CD14-positive monocyte (primary cell): ENCODE measurements around the gene SYT10. TPM values are rescaled to one million over a fixed set of nuclear protein-coding genes. Genes with fewer than 3 reads are reported as not detected.

Source experiments
- DNase-seq, 3 donors: peaks; one replicate each; pipeline ENCODE4 v3.0.0-alpha.2; 2011 to 2022
- H2AFZ ChIP-seq: 2 replicates; pipeline ENCODE4 v1.6.0; 2012; ENCODE audit warnings: mild to moderate bottlenecking, low read depth, low read length, inconsistent platforms; ENCODE audit not compliant: insufficient read depth, poor library complexity, severe bottlenecking
- H3K27ac ChIP-seq, 2 donors: 1 replicate in 1 of 2; 2 replicates in 1 of 2; pipeline ENCODE4 v1.5.1; 2012 to 2013; ENCODE audit warnings: low read length in 2 of 2, control low read depth in 1 of 2, inconsistent platforms in 1 of 2, low read depth in 1 of 2, mild to moderate bottlenecking in 1 of 2
- H3K27me3 ChIP-seq, 2 donors: one replicate each; pipeline versions ENCODE4 v1.6.0 to v1.6.1; 2011 to 2013; ENCODE audit warnings: low read length in 2 of 2; ENCODE audit not compliant: control insufficient read depth in 2 of 2, insufficient read depth in 2 of 2
- H3K36me3 ChIP-seq, 2 donors: replicated peaks in 1 of 2; 1 replicate in 1 of 2; 2 replicates in 1 of 2; pipeline versions ENCODE4 v1.5.1 to v1.6.1; 2012 to 2013; ENCODE audit warnings: low read length in 2 of 2, control low read depth in 1 of 2, inconsistent platforms in 1 of 2, mild to moderate bottlenecking in 1 of 2; ENCODE audit not compliant: insufficient read depth in 2 of 2, control insufficient read depth in 1 of 2
- H3K4me1 ChIP-seq, 2 donors: 1 replicate in 1 of 2; 2 replicates in 1 of 2; pipeline versions ENCODE4 v1.5.1 to v1.6.1; 2012 to 2013; ENCODE audit warnings: low read length in 2 of 2, control low read depth in 1 of 2, inconsistent platforms in 1 of 2, mild to moderate bottlenecking in 1 of 2, moderate library complexity in 1 of 2; ENCODE audit not compliant: insufficient read depth in 2 of 2, control insufficient read depth in 1 of 2
- H3K4me2 ChIP-seq: replicated peaks from 2 replicates; pipeline ENCODE3; 2012; ENCODE audit warnings: low read length, moderate library complexity, mild to moderate bottlenecking; ENCODE audit not compliant: poor library complexity, severe bottlenecking; ENCODE audit errors: extremely low read depth
- H3K4me3 ChIP-seq, 3 experiments: fragments of 200-600 bp in 1 of 3; sonication (generic) in 1 of 3; replicated peaks in 1 of 3; 1 replicate in 2 of 3; 2 replicates in 1 of 3; pipeline ENCODE4 v1.5.1; 2011 to 2013; ENCODE audit warnings: low read length in 3 of 3, mild to moderate bottlenecking in 3 of 3, control low read depth in 2 of 3, low read depth in 2 of 3, inconsistent platforms in 1 of 3, moderate library complexity in 1 of 3
- H3K79me2 ChIP-seq: 2 replicates; pipeline ENCODE4 v1.6.0; 2012; ENCODE audit warnings: mild to moderate bottlenecking, control low read depth, inconsistent platforms, low read length, moderate library complexity; ENCODE audit not compliant: insufficient read depth
- H3K9ac ChIP-seq: 2 replicates; pipeline ENCODE4 v1.6.0; 2017; ENCODE audit warnings: low read length, mild to moderate bottlenecking; ENCODE audit not compliant: insufficient read depth, poor library complexity, severe bottlenecking
- H3K9me3 ChIP-seq, 2 donors: replicated peaks in 1 of 2; 1 replicate in 1 of 2; 2 replicates in 1 of 2; pipeline versions ENCODE4 v1.5.1 to v1.6.1; 2012 to 2013; ENCODE audit warnings: low read length in 2 of 2, control low read depth in 1 of 2; ENCODE audit not compliant: control insufficient read depth in 1 of 2, insufficient read depth in 1 of 2
- H4K20me1 ChIP-seq: 2 replicates; pipeline ENCODE4 v1.6.0; 2012; ENCODE audit warnings: mild to moderate bottlenecking, low read length, control low read depth, moderate library complexity; ENCODE audit not compliant: insufficient read depth
- H3K27ac Mint-ChIP-seq, 7 donors: one replicate each; pipeline ENCODE4 v1.8.0; 2020; ENCODE audit warnings: mild to moderate bottlenecking in 7 of 7, mixed read lengths in 7 of 7, moderate library complexity in 6 of 7, inconsistent platforms in 2 of 7
- H3K27me3 Mint-ChIP-seq, 3 donors: one replicate each; pipeline ENCODE4 v1.8.0; 2021 to 2022; ENCODE audit warnings: low read depth in 3 of 3, mild to moderate bottlenecking in 3 of 3, mixed read lengths in 3 of 3, moderate library complexity in 3 of 3, inconsistent platforms in 1 of 3
- H3K36me3 Mint-ChIP-seq, 2 donors: one replicate each; pipeline ENCODE4 v1.8.0; 2020; ENCODE audit warnings: mixed read lengths in 2 of 2, inconsistent platforms in 1 of 2, mild to moderate bottlenecking in 1 of 2
- H3K4me1 Mint-ChIP-seq: one replicate; pipeline ENCODE4 v1.8.0; 2020; ENCODE audit warnings: mild to moderate bottlenecking, mixed read lengths
- H3K4me3 Mint-ChIP-seq, 2 donors: one replicate each; pipeline ENCODE4 v1.8.0; 2020; ENCODE audit warnings: mild to moderate bottlenecking in 2 of 2, mixed read lengths in 2 of 2, moderate library complexity in 1 of 2
- H3K9me3 Mint-ChIP-seq, 7 donors: one replicate each; pipeline ENCODE4 v1.8.0; 2020 to 2022; ENCODE audit warnings: mixed read lengths in 7 of 7, mild to moderate bottlenecking in 6 of 7, moderate library complexity in 6 of 7, inconsistent platforms in 2 of 7
- WGBS: methylation state at CpG from one replicate; pipeline ENCODE4 v1.1.5; 2013; ENCODE audit warnings: missing lambda C conversion rate; ENCODE audit not compliant: insufficient coverage; 5-methylcytosine and 5-hydroxymethylcytosine counted together
- intact Hi-C, 2 donors: fragments of 100-400 bp; cut with micrococcal nuclease; formaldehyde crosslinking; loops; one replicate each; pipeline versions ENCODE4 v1.15.0 to v1.15.1; 2023
- polyA plus RNA-seq, 3 donors: library from polyadenylated mRNA; depleted of rRNA in 1 of 3; unstranded in 2 of 3; stranded (reverse) in 1 of 3; fragments of 300-500 nt in 2 of 3; fragments of >200 nt in 1 of 3; fragmentation: Illumina TruSeq in 2 of 3; gene quantifications; 1 replicate in 2 of 3; 2 replicates in 1 of 3; pipeline ENCODE4 v1.2.3, GENCODE V29; 2012 to 2021
- TF ChIP-seq, protein P1 (sequence below): fragments of 200-600 bp; IDR thresholded peaks from one replicate; pipeline ENCODE4 v1.8.0; 2022; ENCODE audit warnings: antibody characterized with exemption, mild to moderate bottlenecking

Gene SYT10
- polyA plus RNA-seq, 3 donors = not detected

GRCh38 chr12:33330940-33331339 is 108.7 kb downstream of the SYT10 start:
- Mint-ChIP-seq H3K27me3 (no peaks in the 10 kb centered on the region), H3K36me3 (no peaks in the 10 kb centered on the region), H3K9me3 (peaks cover 2 to 12% (median 9%) of the 10 kb centered on the region in 7 donors), H3K27ac (peak overlapping the region in 1 of 7 donors; percentile 32), H3K4me3 (no peak overlapping the region), H3K4me1 (no peaks in the 10 kb centered on the region)
- Histone ChIP-seq H3K4me3 (no peak overlapping the region), H3K4me2 (no peak overlapping the region), H4K20me1 (no peaks in the 10 kb centered on the region), H3K27ac (no peak overlapping the region), H3K4me1 (no peaks in the 10 kb centered on the region), H3K27me3 (no peaks in the 10 kb centered on the region), H3K9ac (no peak overlapping the region), H3K36me3 (no peaks in the 10 kb centered on the region), H2AFZ (no peak overlapping the region), H3K9me3 (peaks cover 5 to 11% of the 10 kb centered on the region in 2 donors), H3K79me2 (no peaks in the 10 kb centered on the region)
- whole genome bisulfite sequencing = no CpG with 5 or more reads among the region's 2 CpGs
- intact Hi-C loops = no loop called here
- TF ChIP-seq, protein P1, sequence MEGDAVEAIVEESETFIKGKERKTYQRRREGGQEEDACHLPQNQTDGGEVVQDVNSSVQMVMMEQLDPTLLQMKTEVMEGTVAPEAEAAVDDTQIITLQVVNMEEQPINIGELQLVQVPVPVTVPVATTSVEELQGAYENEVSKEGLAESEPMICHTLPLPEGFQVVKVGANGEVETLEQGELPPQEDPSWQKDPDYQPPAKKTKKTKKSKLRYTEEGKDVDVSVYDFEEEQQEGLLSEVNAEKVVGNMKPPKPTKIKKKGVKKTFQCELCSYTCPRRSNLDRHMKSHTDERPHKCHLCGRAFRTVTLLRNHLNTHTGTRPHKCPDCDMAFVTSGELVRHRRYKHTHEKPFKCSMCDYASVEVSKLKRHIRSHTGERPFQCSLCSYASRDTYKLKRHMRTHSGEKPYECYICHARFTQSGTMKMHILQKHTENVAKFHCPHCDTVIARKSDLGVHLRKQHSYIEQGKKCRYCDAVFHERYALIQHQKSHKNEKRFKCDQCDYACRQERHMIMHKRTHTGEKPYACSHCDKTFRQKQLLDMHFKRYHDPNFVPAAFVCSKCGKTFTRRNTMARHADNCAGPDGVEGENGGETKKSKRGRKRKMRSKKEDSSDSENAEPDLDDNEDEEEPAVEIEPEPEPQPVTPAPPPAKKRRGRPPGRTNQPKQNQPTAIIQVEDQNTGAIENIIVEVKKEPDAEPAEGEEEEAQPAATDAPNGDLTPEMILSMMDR = no peak
- DNase-seq = no peak
